K562 (cell line): Measurements from ENCODE around the gene HSPA5. TPM values are rescaled to one million over a fixed set of nuclear protein-coding genes. Genes with fewer than 3 reads are reported as not detected.

Experiments
- polyA plus RNA-seq, 8 experiments: library from polyadenylated mRNA; depleted of rRNA in 4 of 8; stranded (reverse) in 5 of 8; unstranded in 3 of 8; fragments of >200 nt; fragmentation: Nextera tagmentation in 2 of 8; fragmentation: Illumina TruSeq in 1 of 8; extraction: Ambion mirVana in 2 of 8; extraction: Trizol in 1 of 8; gene quantifications; 2 replicates each; pipeline versions ENCODE4 v1.2.1 to v1.2.3, GENCODE V29; 2011 to 2014; ENCODE audit warnings: inconsistent platforms in 1 of 8, missing spikeins in 1 of 8
- small RNA-seq: library from RNA; depleted of rRNA; stranded (forward); fragments of <200 nt; gene quantifications from one replicate; pipeline ENCODE3, GENCODE V24; 2014
- total RNA-seq, 7 experiments: library from RNA; depleted of rRNA in 6 of 7; stranded (reverse); fragments of >200 nt in 6 of 7; fragmentation: Illumina TruSeq in 2 of 7; extraction: Trizol in 2 of 7; gene quantifications; 2 replicates each; pipeline versions ENCODE4 v1.2.1 to v1.2.3, GENCODE V29; 2011 to 2021; ENCODE audit warnings: low replicate concordance in 1 of 7

HSPA5 gene
- total and polyA plus RNA-seq, 9 of the 15 experiments (the other 6 are each of a cell fraction or from before 2014, with no cell fraction given): 48.0 to 265 (median 113) TPM

Small RNAs within 50 kb of the gene (small RNA-seq; reads per million reads assigned to genes)
- gene AL354710.1: not detected

Other genes starting within 250 kb of the HSPA5 start
- gene SCAI, start 97.8 kb downstream of the HSPA5 start, total RNA-seq (2014; rRNA removed): 2.3 and 4.0 TPM in 2 replicates
- 9.7 and 11.4 TPM in 2 replicates for gene SCAI, start 97.8 kb downstream of the HSPA5 start, total RNA-seq (2014; rRNA removed; fragmentation: Illumina TruSeq; extraction: Trizol)
- 6.2 and 7.0 TPM in 2 replicates for gene SCAI, start 97.8 kb downstream of the HSPA5 start, total RNA-seq (2015; rRNA removed; fragmentation: Illumina TruSeq; extraction: Trizol)
- 6.9 and 9.4 TPM in 2 replicates for gene SCAI, start 97.8 kb downstream of the HSPA5 start, total RNA-seq (2021)
- 12.4 and 15.0 TPM in 2 replicates for gene SCAI, start 97.8 kb downstream of the HSPA5 start, polyA plus RNA-seq (2011; rRNA removed)
- gene SCAI, start 97.8 kb downstream of the HSPA5 start, polyA plus RNA-seq (2014; fragmentation: Illumina TruSeq; extraction: Trizol): 3.1 and 4.1 TPM in 2 replicates
- under 1 TPM; 0.70 to 0.84 TPM for gene SCAI, start 97.8 kb downstream of the HSPA5 start, polyA plus RNA-seq (2014; fragmentation: Nextera tagmentation; extraction: Ambion mirVana)
- gene SCAI, start 97.8 kb downstream of the HSPA5 start, polyA plus RNA-seq (2014; rRNA removed): 4.2 TPM in 2 replicates
- gene PPP6C, start 51.5 kb downstream of the HSPA5 start, total RNA-seq (2014; rRNA removed): 18.8 and 23.1 TPM in 2 replicates
- gene PPP6C, start 51.5 kb downstream of the HSPA5 start, total RNA-seq (2014; rRNA removed; fragmentation: Illumina TruSeq; extraction: Trizol): 41.0 and 48.5 TPM in 2 replicates
- gene PPP6C, start 51.5 kb downstream of the HSPA5 start, total RNA-seq (2015; rRNA removed; fragmentation: Illumina TruSeq; extraction: Trizol): 33.7 and 36.5 TPM in 2 replicates
- 41.5 and 44.8 TPM in 2 replicates for gene PPP6C, start 51.5 kb downstream of the HSPA5 start, total RNA-seq (2021)
- gene PPP6C, start 51.5 kb downstream of the HSPA5 start, polyA plus RNA-seq (2011; rRNA removed): 27.4 and 44.8 TPM in 2 replicates
- gene PPP6C, start 51.5 kb downstream of the HSPA5 start, polyA plus RNA-seq (2014; fragmentation: Illumina TruSeq; extraction: Trizol): 36.0 and 40.9 TPM in 2 replicates
- gene PPP6C, start 51.5 kb downstream of the HSPA5 start, polyA plus RNA-seq (2014; fragmentation: Nextera tagmentation; extraction: Ambion mirVana): 10 to 100 TPM; 35.0 to 38.3 TPM
- 25.4 and 30.0 TPM in 2 replicates for gene PPP6C, start 51.5 kb downstream of the HSPA5 start, polyA plus RNA-seq (2014; rRNA removed)
- 38.3 and 52.9 TPM in 2 replicates for gene RABEPK, start 40.8 kb downstream of the HSPA5 start, total RNA-seq (2014; rRNA removed)
- 46.6 and 50.3 TPM in 2 replicates for gene RABEPK, start 40.8 kb downstream of the HSPA5 start, total RNA-seq (2014; rRNA removed; fragmentation: Illumina TruSeq; extraction: Trizol)
- 47.5 and 49.4 TPM in 2 replicates for gene RABEPK, start 40.8 kb downstream of the HSPA5 start, total RNA-seq (2015; rRNA removed; fragmentation: Illumina TruSeq; extraction: Trizol)
- gene RABEPK, start 40.8 kb downstream of the HSPA5 start, total RNA-seq (2021): 47.4 and 51.5 TPM in 2 replicates
- gene RABEPK, start 40.8 kb downstream of the HSPA5 start, polyA plus RNA-seq (2011; rRNA removed): 68.2 and 68.4 TPM in 2 replicates
- 52.7 and 59.3 TPM in 2 replicates for gene RABEPK, start 40.8 kb downstream of the HSPA5 start, polyA plus RNA-seq (2014; fragmentation: Illumina TruSeq; extraction: Trizol)
- 100 to 1,000 TPM in 1 of 2 experiments, 10 to 100 TPM in 1; 81.5 to 113 TPM for gene RABEPK, start 40.8 kb downstream of the HSPA5 start, polyA plus RNA-seq (2014; fragmentation: Nextera tagmentation; extraction: Ambion mirVana)
- 52.8 and 54.2 TPM in 2 replicates for gene RABEPK, start 40.8 kb downstream of the HSPA5 start, polyA plus RNA-seq (2014; rRNA removed)
- 45.3 and 46.0 TPM in 2 replicates for gene GAPVD1, start 20.5 kb upstream of the HSPA5 start, total RNA-seq (2014; rRNA removed)
- gene GAPVD1, start 20.5 kb upstream of the HSPA5 start, total RNA-seq (2014; rRNA removed; fragmentation: Illumina TruSeq; extraction: Trizol): 66.1 and 71.7 TPM in 2 replicates
- gene GAPVD1, start 20.5 kb upstream of the HSPA5 start, total RNA-seq (2015; rRNA removed; fragmentation: Illumina TruSeq; extraction: Trizol): 52.8 and 56.8 TPM in 2 replicates
- 62.1 and 65.6 TPM in 2 replicates for gene GAPVD1, start 20.5 kb upstream of the HSPA5 start, total RNA-seq (2021)
- gene GAPVD1, start 20.5 kb upstream of the HSPA5 start, polyA plus RNA-seq (2011; rRNA removed): 36.3 TPM in 2 replicates
- 40.7 and 45.5 TPM in 2 replicates for gene GAPVD1, start 20.5 kb upstream of the HSPA5 start, polyA plus RNA-seq (2014; fragmentation: Illumina TruSeq; extraction: Trizol)
- 10 to 100 TPM in 1 of 2 experiments, 1 to 10 TPM in 1; 9.5 to 12.0 TPM for gene GAPVD1, start 20.5 kb upstream of the HSPA5 start, polyA plus RNA-seq (2014; fragmentation: Nextera tagmentation; extraction: Ambion mirVana)
- 25.7 and 28.6 TPM in 2 replicates for gene GAPVD1, start 20.5 kb upstream of the HSPA5 start, polyA plus RNA-seq (2014; rRNA removed)